Nephron progenitor cell (in vitro differentiated cells): Measurements from ENCODE around the gene TOPBP1.

Source experiments
- DNase-seq: peaks from one replicate; pipeline ENCODE4 v3.0.0; 2021
- H3K27ac Mint-ChIP-seq: 2 replicates; pipeline ENCODE4 v1.8.0; 2021; ENCODE audit warnings: mild to moderate bottlenecking, moderate library complexity, mixed read lengths
- H3K27me3 Mint-ChIP-seq: 2 replicates; pipeline ENCODE4 v1.8.0; 2021; ENCODE audit warnings: mild to moderate bottlenecking, low read depth, mixed read lengths; ENCODE audit not compliant: poor library complexity
- H3K36me3 Mint-ChIP-seq: 2 replicates; pipeline ENCODE4 v1.8.0; 2021; ENCODE audit warnings: low read depth, mixed read lengths
- H3K4me1 Mint-ChIP-seq: 2 replicates; pipeline ENCODE4 v1.8.0; 2021; ENCODE audit warnings: mixed read lengths
- H3K4me3 Mint-ChIP-seq: 2 replicates; pipeline ENCODE4 v1.8.0; 2021; ENCODE audit warnings: mild to moderate bottlenecking, moderate library complexity, mixed read lengths
- H3K9me3 Mint-ChIP-seq: 2 replicates; pipeline ENCODE4 v1.8.0; 2021; ENCODE audit warnings: mild to moderate bottlenecking, moderate library complexity, mixed read lengths
- TF ChIP-seq, protein P1 (sequence below): fragments of 200-600 bp; sonication (generic); IDR thresholded peaks from 2 replicates; pipeline ENCODE4 v1.5.0; 2021; ENCODE audit warnings: antibody characterized with exemption

TOPBP1 gene

DNA sequence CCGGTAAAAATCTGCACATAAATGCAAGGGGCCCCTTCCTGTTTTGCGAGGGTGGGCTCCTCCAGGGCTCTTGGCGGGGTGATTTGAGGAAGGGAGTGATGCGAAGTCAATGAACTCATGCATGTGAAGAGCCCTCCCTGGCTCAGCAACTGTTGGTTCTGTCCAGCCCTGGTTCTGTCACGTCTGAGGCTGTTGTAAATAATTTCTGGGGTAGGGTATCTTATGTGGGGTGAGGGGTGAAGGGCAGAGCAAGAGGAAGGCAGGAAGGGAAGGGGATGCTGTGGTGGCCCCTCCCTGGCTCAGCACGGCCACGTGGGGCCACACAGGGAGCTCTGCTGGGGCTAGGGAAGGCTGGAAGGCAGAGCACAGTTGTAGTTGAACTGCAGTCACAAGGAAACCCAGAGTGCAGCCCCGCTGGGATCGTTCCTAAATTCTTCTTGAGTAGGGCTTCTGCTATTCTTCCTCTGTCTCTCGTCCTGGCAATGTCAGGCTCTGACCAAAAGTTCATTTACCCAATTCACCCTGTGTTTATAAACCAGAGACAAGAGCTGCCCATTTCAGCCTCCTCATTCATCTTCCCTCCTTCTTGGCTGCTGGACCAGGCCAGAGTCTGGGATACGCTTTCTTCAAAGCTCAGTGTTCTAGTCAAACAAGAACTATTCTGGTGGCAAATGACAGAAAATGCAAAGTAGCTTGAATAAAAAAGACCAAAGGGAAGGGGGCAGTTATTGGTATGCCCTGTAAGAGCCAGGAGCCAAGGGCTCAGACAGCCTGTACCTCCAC is 14.8 kb upstream of the TOPBP1 start:
- peak overlapping the region; percentile 37 for H3K4me3 Mint-ChIP-seq
- peaks cover 73% of the 10 kb centered on the region for H3K27me3 Mint-ChIP-seq
- H3K9me3 Mint-ChIP-seq, result peaks cover 24% of the 10 kb centered on the region
- TF ChIP-seq, protein P1, sequence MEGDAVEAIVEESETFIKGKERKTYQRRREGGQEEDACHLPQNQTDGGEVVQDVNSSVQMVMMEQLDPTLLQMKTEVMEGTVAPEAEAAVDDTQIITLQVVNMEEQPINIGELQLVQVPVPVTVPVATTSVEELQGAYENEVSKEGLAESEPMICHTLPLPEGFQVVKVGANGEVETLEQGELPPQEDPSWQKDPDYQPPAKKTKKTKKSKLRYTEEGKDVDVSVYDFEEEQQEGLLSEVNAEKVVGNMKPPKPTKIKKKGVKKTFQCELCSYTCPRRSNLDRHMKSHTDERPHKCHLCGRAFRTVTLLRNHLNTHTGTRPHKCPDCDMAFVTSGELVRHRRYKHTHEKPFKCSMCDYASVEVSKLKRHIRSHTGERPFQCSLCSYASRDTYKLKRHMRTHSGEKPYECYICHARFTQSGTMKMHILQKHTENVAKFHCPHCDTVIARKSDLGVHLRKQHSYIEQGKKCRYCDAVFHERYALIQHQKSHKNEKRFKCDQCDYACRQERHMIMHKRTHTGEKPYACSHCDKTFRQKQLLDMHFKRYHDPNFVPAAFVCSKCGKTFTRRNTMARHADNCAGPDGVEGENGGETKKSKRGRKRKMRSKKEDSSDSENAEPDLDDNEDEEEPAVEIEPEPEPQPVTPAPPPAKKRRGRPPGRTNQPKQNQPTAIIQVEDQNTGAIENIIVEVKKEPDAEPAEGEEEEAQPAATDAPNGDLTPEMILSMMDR, result no peak
- peaks cover 39% of the 10 kb centered on the region for H3K4me1 Mint-ChIP-seq
- no peaks in the 10 kb centered on the region for H3K36me3 Mint-ChIP-seq
- no peak overlapping the region for H3K27ac Mint-ChIP-seq
- no peak for DNase-seq

DNA sequence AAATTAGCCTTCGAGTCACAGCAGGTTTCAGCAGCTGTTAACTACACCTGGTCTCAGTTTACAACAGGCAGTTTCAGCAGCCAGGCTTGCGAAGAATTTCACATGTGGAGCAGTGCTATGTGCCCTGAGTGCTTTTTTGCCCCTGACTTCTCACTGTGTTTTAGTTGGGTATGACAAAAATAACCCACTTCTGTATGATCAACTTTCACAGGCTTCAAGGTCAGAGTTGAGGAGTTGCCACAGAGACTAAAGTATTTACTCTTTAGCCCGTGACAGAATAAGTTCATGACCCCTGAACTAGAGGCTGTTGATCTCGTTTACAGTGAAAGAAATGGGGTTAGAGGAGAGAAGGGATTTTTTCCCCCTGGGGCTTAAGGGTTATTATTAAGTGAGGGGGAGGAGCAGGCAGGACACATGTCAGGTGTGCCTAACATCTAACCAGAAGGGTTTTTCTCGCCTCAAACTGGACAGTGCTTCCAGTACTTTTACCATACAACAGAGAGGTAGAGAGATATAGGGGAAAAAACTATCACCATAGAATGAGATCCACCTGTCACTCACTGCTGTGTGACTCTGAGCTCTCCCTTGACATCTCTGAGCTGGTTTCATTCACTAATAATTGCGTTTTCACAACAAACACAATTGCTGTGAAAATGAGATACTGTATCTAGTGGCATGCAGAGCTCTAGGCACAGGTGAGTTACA is 14.0 kb upstream of the TOPBP1 start:
- TF ChIP-seq, protein P1, result no peak
- peaks cover 39% of the 10 kb centered on the region for H3K4me1 Mint-ChIP-seq
- H3K36me3 Mint-ChIP-seq, result no peaks in the 10 kb centered on the region
- H3K27me3 Mint-ChIP-seq, result peaks cover 73% of the 10 kb centered on the region
- H3K9me3 Mint-ChIP-seq, result peaks cover 18% of the 10 kb centered on the region
- no peak overlapping the region for H3K27ac Mint-ChIP-seq
- DNase-seq, result no peak
- no peak overlapping the region for H3K4me3 Mint-ChIP-seq

DNA sequence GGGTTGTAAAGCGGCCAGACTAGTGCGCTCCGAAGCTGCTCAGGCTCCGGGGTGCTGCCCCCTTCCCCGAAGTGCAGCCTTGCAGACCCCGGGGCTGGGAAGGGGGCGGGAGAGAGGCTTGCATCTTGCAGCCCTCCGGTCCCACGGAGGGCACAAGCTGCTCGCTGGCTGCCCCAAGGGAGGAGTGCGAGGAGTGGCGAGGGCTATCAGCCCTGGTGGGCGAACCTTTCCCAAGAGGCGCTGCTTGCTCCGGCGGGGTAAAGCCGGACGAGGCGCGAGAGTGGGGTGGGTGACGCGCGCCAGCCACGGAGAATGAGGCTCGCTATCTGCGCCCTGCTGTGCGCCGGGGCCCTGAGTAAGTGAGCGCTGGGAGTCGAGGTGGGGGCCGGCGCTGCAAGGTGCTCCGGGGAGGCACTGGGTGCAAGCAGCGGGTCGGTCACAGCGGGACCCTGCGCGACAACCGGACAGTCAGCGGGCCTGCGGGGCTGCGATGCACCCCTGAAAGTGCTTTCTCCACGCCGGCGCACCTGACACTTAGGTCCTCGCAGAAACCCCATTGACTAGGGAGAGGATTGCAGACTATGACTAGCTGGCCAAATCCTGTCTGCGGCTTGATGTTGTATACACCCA is 12.7 kb upstream of the TOPBP1 start:
- TF ChIP-seq, protein P1, result no peak
- Mint-ChIP-seq H3K36me3 (no peaks in the 10 kb centered on the region), H3K27me3 (peaks cover 76% of the 10 kb centered on the region)

DNA sequence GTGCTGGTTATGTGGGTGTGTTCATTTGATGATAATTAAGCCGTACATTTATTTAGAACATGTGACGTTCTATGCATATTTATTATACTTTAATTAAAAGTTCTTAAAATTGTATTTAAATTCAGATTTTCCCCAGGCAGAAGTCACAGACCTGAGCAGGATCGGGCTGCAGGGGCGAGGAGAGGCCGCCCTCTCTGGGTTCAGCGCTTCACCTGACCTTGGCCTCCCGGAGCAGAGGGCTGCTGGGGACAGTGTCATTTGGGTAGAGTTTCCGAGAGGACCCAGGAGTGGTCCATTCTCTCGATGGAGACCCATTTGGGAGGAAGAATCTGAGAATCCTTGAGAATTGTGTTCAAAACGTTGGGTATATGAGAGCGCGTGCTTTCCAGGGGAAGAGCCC is 12.0 kb upstream of the TOPBP1 start:
- no peak for DNase-seq
- peak overlapping the region; percentile 80 for H3K4me3 Mint-ChIP-seq

More for the DNA sequence above, 12.7 kb upstream of the TOPBP1 start:
- Mint-ChIP-seq H3K4me1 (peaks cover 42% of the 10 kb centered on the region), H3K27ac (no peak overlapping the region), H3K4me3 (peak overlapping the region; percentile 80), H3K9me3 (peaks cover 15% of the 10 kb centered on the region)
- peak; percentile 53 for DNase-seq

DNA sequence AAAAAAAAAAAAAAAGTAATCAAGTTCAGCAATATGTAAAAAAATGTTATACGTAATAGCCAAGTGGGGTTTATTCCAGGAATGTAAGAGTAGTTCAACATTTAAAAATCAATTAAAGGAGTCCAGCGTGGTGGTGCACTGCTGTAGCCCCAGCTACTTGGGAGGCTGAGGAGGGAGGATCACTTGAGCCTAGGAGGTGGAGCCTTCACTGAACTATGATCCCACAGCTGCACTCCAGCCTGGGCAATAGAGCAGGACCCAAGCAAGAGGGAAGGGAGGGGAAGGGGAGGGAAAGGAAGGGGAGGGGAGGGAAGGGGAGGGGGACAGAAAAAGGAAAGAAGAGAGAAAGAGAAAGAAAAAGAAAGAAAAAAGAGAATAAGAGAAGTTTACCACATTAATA is 10.7 kb upstream of the TOPBP1 start:
- H3K4me1 Mint-ChIP-seq, result peaks cover 43% of the 10 kb centered on the region
- no peak overlapping the region for H3K27ac Mint-ChIP-seq
- H3K36me3 Mint-ChIP-seq, result no peaks in the 10 kb centered on the region
- no peak for DNase-seq
- peaks cover 73% of the 10 kb centered on the region for H3K27me3 Mint-ChIP-seq
- H3K9me3 Mint-ChIP-seq, result peaks cover 7% of the 10 kb centered on the region
- H3K4me3 Mint-ChIP-seq, result no peak overlapping the region
- TF ChIP-seq, protein P1, result no peak

More for the DNA sequence above, 12.0 kb upstream of the TOPBP1 start:
- H3K9me3 Mint-ChIP-seq, result peaks cover 15% of the 10 kb centered on the region
- peaks cover 43% of the 10 kb centered on the region for H3K4me1 Mint-ChIP-seq
- H3K36me3 Mint-ChIP-seq, result no peaks in the 10 kb centered on the region
- no peak overlapping the region for H3K27ac Mint-ChIP-seq
- TF ChIP-seq, protein P1, result no peak
- peaks cover 73% of the 10 kb centered on the region for H3K27me3 Mint-ChIP-seq
